Endothelial cell (in vitro differentiated cells): ENCODE results near the gene RNF103. TPM values are rescaled to one million over a fixed set of nuclear protein-coding genes. Genes with fewer than 3 reads are reported as not detected.

Experiments
- DNase-seq: peaks from one replicate; pipeline ENCODE4 v3.0.0; 2021; ENCODE audit warnings: low spot score
- H3K27ac Mint-ChIP-seq: one replicate; pipeline ENCODE4 v1.8.0; 2021; ENCODE audit warnings: mixed read lengths, inconsistent platforms; ENCODE audit not compliant: unreplicated experiment
- H3K27me3 Mint-ChIP-seq: one replicate; pipeline ENCODE4 v1.8.0; 2021; ENCODE audit warnings: mild to moderate bottlenecking, moderate library complexity, mixed read lengths, inconsistent platforms; ENCODE audit not compliant: unreplicated experiment
- H3K36me3 Mint-ChIP-seq: one replicate; pipeline ENCODE4 v1.8.0; 2021; ENCODE audit warnings: mild to moderate bottlenecking, low read depth, mixed read lengths, inconsistent platforms; ENCODE audit not compliant: unreplicated experiment
- H3K4me1 Mint-ChIP-seq: one replicate; pipeline ENCODE4 v1.8.0; 2021; ENCODE audit warnings: mild to moderate bottlenecking, mixed read lengths, inconsistent platforms; ENCODE audit not compliant: unreplicated experiment
- H3K4me3 Mint-ChIP-seq: one replicate; pipeline ENCODE4 v1.8.0; 2021; ENCODE audit warnings: mild to moderate bottlenecking, mixed read lengths, inconsistent platforms; ENCODE audit not compliant: unreplicated experiment
- H3K9me3 Mint-ChIP-seq: one replicate; pipeline ENCODE4 v1.8.0; 2021; ENCODE audit warnings: mixed read lengths, inconsistent platforms; ENCODE audit not compliant: unreplicated experiment
- CTCF ChIP-seq: fragments of 200-600 bp; sonication (generic); IDR thresholded peaks from one replicate; pipeline ENCODE4 v1.5.0; 2021; ENCODE audit warnings: antibody characterized with exemption; ENCODE audit not compliant: unreplicated experiment
- total RNA-seq: library from RNA; stranded (reverse); fragmentation: NEBNext Ultra II Directional; extraction: Animal tissue kit (Norgen Biotek cat#: 25700); gene quantifications from one replicate; pipeline ENCODE4 v1.2.1, GENCODE V29; 2021; ENCODE audit not compliant: unreplicated experiment

RNF103 gene
- total RNA-seq, 1 donor from 2014 or later: 31.9 TPM

GRCh38 chr2:86625096-86625495, 1.4 kb upstream of the RNF103 start:
- H3K36me3 Mint-ChIP-seq: no peaks in the 10 kb centered on the region
- H3K27ac Mint-ChIP-seq: no peak overlapping the region
- peaks cover 5% of the 10 kb centered on the region for H3K4me1 Mint-ChIP-seq
- no peak for TF ChIP-seq CTCF
- H3K27me3 Mint-ChIP-seq: peaks cover 10% of the 10 kb centered on the region
- H3K9me3 Mint-ChIP-seq: no peaks in the 10 kb centered on the region
- peak overlapping the region; percentile 78 for H3K4me3 Mint-ChIP-seq
- DNase-seq: no peak

- H3K27me3 Mint-ChIP-seq: peaks cover 9% of the 10 kb centered on the region
- H3K4me3 Mint-ChIP-seq: peak overlapping the region; percentile 88
- no peaks in the 10 kb centered on the region for H3K9me3 Mint-ChIP-seq
- H3K36me3 Mint-ChIP-seq: no peaks in the 10 kb centered on the region
- DNase-seq: no peak
- peaks cover 5% of the 10 kb centered on the region for H3K4me1 Mint-ChIP-seq
- peak overlapping the region; percentile 89 for H3K27ac Mint-ChIP-seq
- no peak for TF ChIP-seq CTCF
Observed at GRCh38 chr2:86624267-86624547, 542 bp upstream of the RNF103 start.

GRCh38 chr2:86623043-86623493, 597 bp downstream of the RNF103 start:
- no peaks in the 10 kb centered on the region for H3K36me3 Mint-ChIP-seq
- H3K9me3 Mint-ChIP-seq: no peaks in the 10 kb centered on the region
- H3K4me1 Mint-ChIP-seq: peaks cover 5% of the 10 kb centered on the region
- no peak for TF ChIP-seq CTCF
- H3K27me3 Mint-ChIP-seq: peaks cover 9% of the 10 kb centered on the region
- peak overlapping the region; percentile 36 for H3K27ac Mint-ChIP-seq
- DNase-seq: peak; percentile 43
- peak overlapping the region; percentile 85 for H3K4me3 Mint-ChIP-seq

DNA sequence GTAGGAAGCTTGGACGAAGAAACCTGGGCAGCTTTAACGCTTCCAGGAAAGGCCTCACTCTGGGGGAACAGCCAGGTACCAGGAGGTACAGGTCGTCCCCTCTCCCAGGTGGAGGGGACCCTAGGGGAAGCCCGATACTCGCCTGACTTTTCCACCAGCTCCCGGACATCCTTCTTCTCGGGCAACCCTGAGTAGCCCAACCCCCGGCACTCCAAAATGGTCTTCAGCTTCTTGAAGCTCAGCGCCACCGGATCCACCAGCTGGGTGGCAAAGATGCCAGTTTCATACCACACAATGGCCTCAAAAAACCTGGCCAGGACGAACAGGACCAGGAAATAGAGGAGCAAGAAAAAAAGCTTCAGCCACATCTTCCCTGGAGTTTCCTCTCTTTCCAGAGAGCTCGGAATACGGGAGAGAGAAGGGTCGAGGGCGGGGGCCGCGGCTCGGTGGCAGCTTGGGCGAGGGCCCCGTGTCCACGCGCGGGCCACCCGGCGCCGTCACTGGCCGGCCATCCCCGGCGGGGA, 1.1 kb downstream of the RNF103 start:
- no peaks in the 10 kb centered on the region for H3K9me3 Mint-ChIP-seq
- no peaks in the 10 kb centered on the region for H3K36me3 Mint-ChIP-seq
- H3K27ac Mint-ChIP-seq: peak overlapping the region; percentile 90
- TF ChIP-seq CTCF: no peak
- peaks cover 5% of the 10 kb centered on the region for H3K4me1 Mint-ChIP-seq
- peak; percentile 31 for DNase-seq
- H3K4me3 Mint-ChIP-seq: peak overlapping the region; percentile 85
- peaks cover 9% of the 10 kb centered on the region for H3K27me3 Mint-ChIP-seq

DNA sequence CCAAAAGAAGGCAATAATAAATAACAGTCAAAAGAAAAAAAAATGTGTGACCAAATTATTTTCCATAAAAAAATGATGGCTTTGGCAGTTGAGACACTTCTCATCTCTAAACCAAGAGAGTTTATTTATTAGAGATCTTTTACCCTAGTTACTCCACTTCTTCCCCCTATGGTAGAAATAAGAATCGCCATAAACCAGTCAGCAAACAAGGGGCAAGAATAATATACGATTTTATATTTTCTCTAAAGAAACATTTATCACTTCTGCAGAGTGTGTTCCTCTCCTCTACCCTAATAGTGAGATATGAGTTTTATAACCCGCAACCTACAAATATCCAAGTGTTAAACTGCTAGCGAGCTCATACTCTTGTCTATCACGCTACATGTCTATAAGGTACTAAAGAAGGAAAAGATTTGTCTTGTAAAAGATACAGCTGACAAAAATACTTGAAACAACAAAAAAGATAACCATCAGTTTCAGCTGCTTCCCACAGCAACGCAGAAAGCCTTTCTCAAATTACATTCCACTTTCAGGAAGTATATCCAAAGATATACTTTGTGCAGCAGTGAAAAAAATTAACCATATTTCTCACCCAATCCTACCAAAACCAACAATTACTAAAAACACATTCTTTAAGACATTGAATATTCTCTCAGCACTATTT, 2.3 kb downstream of the RNF103 start:
- Mint-ChIP-seq H3K4me1 (peaks cover 5% of the 10 kb centered on the region), H3K9me3 (no peaks in the 10 kb centered on the region), H3K4me3 (peak overlapping the region; percentile 85), H3K27ac (no peak overlapping the region), H3K27me3 (peaks cover 9% of the 10 kb centered on the region), H3K36me3 (peaks cover 3% of the 10 kb centered on the region)
- DNase-seq: no peak
- TF ChIP-seq CTCF: no peak
